Skeletal muscle tissue (tissue), 4 donors: ENCODE measurements around the gene TMEM54. TPM values are rescaled to one million over a fixed set of nuclear protein-coding genes. Genes with fewer than 3 reads are reported as not detected.
A peak's percentile ranks its signal among the peaks of the same experiment; 100 is the strongest.

Experiments used
- H3K27ac ChIP-seq: one replicate; pipeline ENCODE4 v1.7.0; 2013; ENCODE audit warnings: mild to moderate bottlenecking, low read depth, low read length, inconsistent platforms
- H3K27me3 ChIP-seq, 3 donors: one replicate each; pipeline ENCODE4 v1.7.0; 2013; ENCODE audit warnings: low read length in 3 of 3; ENCODE audit not compliant: control insufficient read depth in 3 of 3, insufficient read depth in 3 of 3
- H3K36me3 ChIP-seq, 3 donors: one replicate each; pipeline ENCODE4 v1.7.0; 2013; ENCODE audit warnings: low read length in 3 of 3; ENCODE audit not compliant: control insufficient read depth in 3 of 3, insufficient read depth in 3 of 3
- H3K4me1 ChIP-seq, 3 donors: one replicate each; pipeline ENCODE4 v1.7.0; 2013; ENCODE audit warnings: low read length in 3 of 3, mild to moderate bottlenecking in 3 of 3; ENCODE audit not compliant: control insufficient read depth in 3 of 3, insufficient read depth in 3 of 3
- H3K4me3 ChIP-seq, 3 donors: one replicate each; pipeline ENCODE4 v1.7.0; 2013; ENCODE audit warnings: low read length in 3 of 3
- H3K9ac ChIP-seq, 3 donors: one replicate each; pipeline ENCODE4 v1.7.0; 2013; ENCODE audit warnings: low read length in 3 of 3, mild to moderate bottlenecking in 3 of 3, moderate library complexity in 2 of 3, low read depth in 1 of 3
- H3K9me3 ChIP-seq, 3 donors: one replicate each; pipeline ENCODE4 v1.7.0; 2013; ENCODE audit warnings: low read length in 3 of 3; ENCODE audit not compliant: control insufficient read depth in 3 of 3
- total RNA-seq: library from RNA; depleted of rRNA; stranded (reverse); fragments of >200 nt; gene quantifications from one replicate; pipeline ENCODE4 v1.2.3, GENCODE V29; 2014
- donor health status: Osteomylitis.

The TMEM54 gene
- total RNA-seq, 1 donor from 2014 or later = 5.2 TPM

- Histone ChIP-seq H3K9me3 (no peaks in the 10 kb centered on the region), H3K27me3 (peaks cover 29 to 37% (median 34%) of the 10 kb centered on the region in 3 donors), H3K27ac (no peak overlapping the region), H3K4me1 (peaks cover 16 to 20% (median 20%) of the 10 kb centered on the region in 3 donors), H3K36me3 (no peaks in the 10 kb centered on the region), H3K4me3 (no peak overlapping the region), H3K9ac (no peak overlapping the region)
Measured at GRCh38 chr1:32884726-32885125, 16.5 kb downstream of the TMEM54 start.

GRCh38 chr1:32884032-32884372, 17.2 kb downstream of the TMEM54 start:
- H3K27me3 ChIP-seq = peaks cover 28 to 37% (median 34%) of the 10 kb centered on the region in 3 donors
- H3K4me3 ChIP-seq = no peak overlapping the region
- no peak overlapping the region for H3K9ac ChIP-seq

GRCh38 chr1:32883338-32884031, 17.7 kb downstream of the TMEM54 start:
- Histone ChIP-seq H3K36me3 (no peaks in the 10 kb centered on the region), H3K9me3 (no peaks in the 10 kb centered on the region), H3K27ac (no peak overlapping the region), H3K27me3 (peaks cover 25 to 35% (median 33%) of the 10 kb centered on the region in 3 donors), H3K4me1 (peaks cover 16 to 23% (median 20%) of the 10 kb centered on the region in 3 donors), H3K9ac (no peak overlapping the region), H3K4me3 (no peak overlapping the region)

More at GRCh38 chr1:32884032-32884372, 17.2 kb downstream of the TMEM54 start:
- H3K4me1 ChIP-seq = peaks cover 16 to 20% (median 20%) of the 10 kb centered on the region in 3 donors
- no peaks in the 10 kb centered on the region for H3K36me3 ChIP-seq
- H3K27ac ChIP-seq = no peak overlapping the region
- H3K9me3 ChIP-seq = no peaks in the 10 kb centered on the region

GRCh38 chr1:32881871-32882850, 19.0 kb downstream of the TMEM54 start:
- Histone ChIP-seq H3K9me3 (no peaks in the 10 kb centered on the region), H3K27me3 (peaks cover 14 to 31% (median 21%) of the 10 kb centered on the region in 3 donors), H3K4me1 (peaks cover 20 to 36% (median 32%) of the 10 kb centered on the region in 3 donors), H3K9ac (peak overlapping the region in 2 of 3 donors; percentile 50 to 68), H3K4me3 (peak overlapping the region; percentile 10 to 65 (median 24)), H3K36me3 (no peaks in the 10 kb centered on the region), H3K27ac (peak overlapping the region; percentile 61)

DNA sequence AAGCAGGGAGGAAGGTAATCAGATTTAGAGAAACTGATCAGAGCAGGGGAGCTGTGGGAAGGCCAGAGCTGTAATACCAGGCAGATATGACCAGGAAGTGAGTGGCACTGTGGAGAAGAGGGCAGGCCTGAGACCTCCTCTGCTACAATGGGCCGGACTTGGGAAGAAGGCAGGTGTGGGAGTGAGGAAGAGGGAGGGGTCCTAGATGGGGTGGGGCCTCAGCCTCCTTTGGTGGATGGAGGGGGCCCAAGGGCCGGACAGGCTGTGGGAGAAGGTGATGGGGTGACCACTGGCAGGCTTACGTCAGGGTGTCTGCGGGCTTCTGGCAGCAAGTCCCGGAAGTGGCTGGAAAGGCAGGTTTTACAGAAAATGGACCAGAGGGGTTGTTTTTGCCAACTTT, 19.9 kb downstream of the TMEM54 start:
- H3K4me1 ChIP-seq = peaks cover 20 to 43% (median 37%) of the 10 kb centered on the region in 3 donors
- no peak overlapping the region for H3K4me3 ChIP-seq
- H3K27me3 ChIP-seq = peaks cover 8 to 24% (median 18%) of the 10 kb centered on the region in 3 donors
- H3K27ac ChIP-seq = no peak overlapping the region
- H3K9ac ChIP-seq = no peak overlapping the region
- H3K9me3 ChIP-seq = no peaks in the 10 kb centered on the region
- no peaks in the 10 kb centered on the region for H3K36me3 ChIP-seq

DNA sequence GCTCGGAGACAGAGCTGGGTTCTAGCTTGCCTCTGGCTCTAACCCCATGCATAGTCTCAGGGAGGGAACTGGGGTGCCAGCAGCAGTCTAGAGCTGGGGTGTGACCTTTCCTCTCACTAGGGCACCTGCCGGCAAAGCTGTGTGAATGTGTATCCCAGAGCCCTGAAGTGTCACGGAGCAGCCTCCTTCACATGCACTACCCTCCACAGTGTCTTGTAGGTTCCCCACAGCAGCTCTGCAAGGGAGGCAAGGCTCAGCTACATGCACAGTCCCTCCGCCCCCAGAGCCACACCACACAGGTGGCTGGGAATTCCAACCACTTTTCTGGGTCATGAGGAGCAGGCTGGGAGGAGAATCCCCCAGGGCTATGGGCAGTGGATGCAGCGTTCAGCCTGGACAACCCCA, 22.6 kb downstream of the TMEM54 start:
- Histone ChIP-seq H3K4me1 (peaks cover 20 to 43% (median 37%) of the 10 kb centered on the region in 3 donors), H3K4me3 (no peak overlapping the region), H3K9me3 (no peaks in the 10 kb centered on the region), H3K27ac (no peak overlapping the region), H3K36me3 (no peaks in the 10 kb centered on the region), H3K9ac (no peak overlapping the region), H3K27me3 (peaks cover 0 to 8% (median 6%) of the 10 kb centered on the region in 3 donors)

GRCh38 chr1:32878183-32878582, 23.0 kb downstream of the TMEM54 start:
- H3K4me3 ChIP-seq = no peak overlapping the region
- H3K27me3 ChIP-seq = peaks cover 0 to 6% (median 4%) of the 10 kb centered on the region in 3 donors
- peaks cover 20 to 43% (median 37%) of the 10 kb centered on the region in 3 donors for H3K4me1 ChIP-seq
- no peaks in the 10 kb centered on the region for H3K36me3 ChIP-seq
- no peak overlapping the region for H3K27ac ChIP-seq
- H3K9me3 ChIP-seq = no peaks in the 10 kb centered on the region
- peak overlapping the region in 1 of 3 donors; percentile 40 for H3K9ac ChIP-seq

DNA sequence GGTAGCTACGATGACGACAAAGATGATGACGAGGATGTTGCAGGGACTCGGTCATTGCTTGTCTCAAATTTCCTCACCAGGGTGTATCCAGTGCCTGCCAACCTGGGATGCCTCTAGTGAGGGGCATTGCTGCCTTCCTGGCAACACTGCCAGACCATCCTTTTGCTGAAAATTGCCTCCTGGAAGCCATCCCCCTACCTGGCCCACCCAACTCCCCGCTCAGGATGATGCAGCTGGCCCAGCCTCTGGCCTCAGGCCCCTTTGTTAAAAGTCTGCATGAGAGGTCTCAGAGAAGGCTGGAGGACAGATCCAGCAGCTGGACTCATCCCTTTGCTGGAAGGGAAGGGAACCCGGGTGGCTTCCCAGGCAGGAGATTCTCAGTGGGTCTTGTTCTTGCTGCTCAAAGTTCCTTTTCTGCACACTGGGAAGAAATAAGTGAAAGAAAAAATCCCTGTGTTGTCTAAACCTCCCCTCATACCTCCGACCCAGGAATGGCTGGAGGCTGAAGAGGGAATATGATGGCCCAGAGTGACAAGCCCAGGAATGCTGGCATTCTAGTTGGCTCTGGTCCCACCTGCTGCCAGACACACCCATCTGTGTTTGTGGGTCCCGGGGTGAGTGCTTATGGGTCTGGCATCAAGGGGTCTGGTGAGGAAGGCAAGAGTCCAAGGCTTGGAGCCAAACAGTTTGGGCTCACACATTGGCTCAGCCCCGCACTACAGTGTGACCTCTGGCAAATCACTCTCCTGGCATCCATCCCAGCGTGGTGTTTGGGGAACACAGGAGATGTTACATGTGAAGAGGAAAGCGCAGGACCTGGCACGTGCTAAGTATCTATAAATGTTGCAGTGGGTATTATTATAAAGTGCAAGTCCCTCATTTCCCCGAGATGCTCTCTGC, 23.7 kb downstream of the TMEM54 start:
- H3K4me3 ChIP-seq = no peak overlapping the region
- no peaks in the 10 kb centered on the region for H3K9me3 ChIP-seq
- H3K9ac ChIP-seq = peak overlapping the region in 1 of 3 donors; percentile 40
- peaks cover 24 to 48% (median 42%) of the 10 kb centered on the region in 3 donors for H3K4me1 ChIP-seq
- peaks cover 0 to 6% (median 4%) of the 10 kb centered on the region in 3 donors for H3K27me3 ChIP-seq
- no peaks in the 10 kb centered on the region for H3K36me3 ChIP-seq
- H3K27ac ChIP-seq = no peak overlapping the region
